HepG2 (cell line): Measurements from ENCODE around the gene TRMT112. TPM values are rescaled to one million over a fixed set of nuclear protein-coding genes. Genes with fewer than 3 reads are reported as not detected.

Source experiments
- ATAC-seq: fragments of 200-7000 bp; cut with Tn5 transposase; 3 replicates; pipeline ENCODE4 v1.9.1; 2020; ENCODE audit warnings: mild to moderate bottlenecking, moderate library complexity
- BruUV-seq: library from RNA; stranded (reverse); fragments of 400-500 nt; replicated peaks from 2 replicates; lab custom pipeline; 2021; lab: Mats Ljungman, UMichigan
- CTCF ChIA-PET: fragments of 300-600 bp; formaldehyde crosslinking; extraction: SDS; loops from one replicate; lab custom pipeline; 2021; ENCODE audit warnings: low total read pairs, inconsistent platforms, low intra/inter-chr PET ratio; lab: Yijun Ruan, JAX
- POLR2A ChIA-PET: fragments of 350-600 bp; sonication (Branson Sonifier 250); formaldehyde crosslinking; loops from one replicate; lab custom pipeline; 2020; ENCODE audit warnings: antibody characterized with exemption, inconsistent platforms; lab: Yijun Ruan, JAX
- DNase-seq: peaks from one replicate; pipeline ENCODE4 v3.0.0-alpha.2; 2015; ENCODE audit warnings: low spot score
- FAIRE-seq: peaks from 3 replicates; lab custom pipeline; 2011; peaks lifted over from hg19 to GRCh38; lab: Jason Lieb, UNC
- H2AFZ ChIP-seq: one replicate; pipeline ENCODE4 v1.6.1; 2011; ENCODE audit warnings: low read length, inconsistent platforms
- H3K27ac ChIP-seq: fragments of 300-600 bp; 3 replicates; pipeline ENCODE4 v1.8.0; 2011; ENCODE audit warnings: mixed run types, mild to moderate bottlenecking, mixed read lengths, low read length, inconsistent platforms; ENCODE audit not compliant: insufficient read depth; ENCODE audit errors: extremely low read length
- H3K27me3 ChIP-seq, 2 experiments: fragments of 200-600 bp in 1 of 2; 2 replicates in 1 of 2; 3 replicates in 1 of 2; pipeline versions ENCODE4 v1.6.0 to v1.8.0; 2011; ENCODE audit warnings: low read length in 2 of 2, mild to moderate bottlenecking in 2 of 2, moderate library complexity in 2 of 2, inconsistent platforms in 1 of 2; ENCODE audit not compliant: insufficient read depth in 2 of 2, control insufficient read depth in 1 of 2
- H3K36me3 ChIP-seq, 2 experiments: fragments of 200-600 bp in 1 of 2; replicated peaks in 1 of 2; 2 replicates in 1 of 2; 3 replicates in 1 of 2; pipeline versions ENCODE4 v1.5.1 to v1.8.0; 2011; ENCODE audit warnings: low read length in 2 of 2, inconsistent platforms in 1 of 2; ENCODE audit not compliant: insufficient read depth in 2 of 2, control insufficient read depth in 1 of 2
- H3K4me1 ChIP-seq: 2 replicates; pipeline ENCODE4 v1.5.1; 2012; ENCODE audit warnings: low read length, inconsistent platforms; ENCODE audit not compliant: insufficient read depth
- H3K4me2 ChIP-seq: 2 replicates; pipeline ENCODE4 v1.6.0; 2011; ENCODE audit warnings: low read depth, low read length, inconsistent platforms
- H3K4me3 ChIP-seq, 3 experiments: fragments of 200-600 bp in 1 of 3; sonication (generic), shearing (Covaris generic) in 1 of 3; replicated peaks in 1 of 3; 2 replicates each; pipeline ENCODE4 v1.5.1; 2011 to 2016; ENCODE audit warnings: low read length in 3 of 3, inconsistent platforms in 2 of 3, low read depth in 2 of 3, mild to moderate bottlenecking in 2 of 3, control low read depth in 1 of 3, mixed read lengths in 1 of 3; ENCODE audit not compliant: insufficient read depth in 1 of 3
- H3K79me2 ChIP-seq: one replicate; pipeline ENCODE4 v1.6.1; 2011; ENCODE audit warnings: low read length, inconsistent platforms; ENCODE audit not compliant: insufficient read depth
- H3K9ac ChIP-seq: 2 replicates; pipeline ENCODE4 v1.6.0; 2011; ENCODE audit warnings: mild to moderate bottlenecking, low read depth, low read length, inconsistent platforms; ENCODE audit not compliant: insufficient read depth
- H3K9me3 ChIP-seq: 2 replicates; pipeline ENCODE4 v1.5.1; 2012; ENCODE audit warnings: mild to moderate bottlenecking, low read length
- H4K20me1 ChIP-seq: 2 replicates; pipeline ENCODE4 v1.6.0; 2011; ENCODE audit warnings: inconsistent platforms, mild to moderate bottlenecking, low read length, moderate library complexity; ENCODE audit not compliant: insufficient read depth
- ARHGAP35 ChIP-seq: sonication (generic); formaldehyde crosslinking; IDR thresholded peaks from 2 replicates; pipeline ENCODE4 v1.9.0; 2022; ENCODE audit warnings: mild to moderate bottlenecking, inconsistent platforms, moderate library complexity, missing genetic modification reagents, borderline replicate concordance
- HMGXB3 ChIP-seq: sonication (generic); formaldehyde crosslinking; IDR thresholded peaks from 2 replicates; pipeline ENCODE4 v1.4.0; 2020; ENCODE audit warnings: missing genetic modification reagents, borderline replicate concordance
- PHF8 ChIP-seq: sonication (generic); formaldehyde crosslinking; IDR thresholded peaks from 2 replicates; pipeline ENCODE4 v1.5.0; 2020; ENCODE audit warnings: missing genetic modification reagents
- RNF219 ChIP-seq: sonication (generic); formaldehyde crosslinking; IDR thresholded peaks from 2 replicates; pipeline ENCODE4 v1.5.0; 2020; ENCODE audit warnings: mild to moderate bottlenecking, missing genetic modification reagents
- SIX4 ChIP-seq: sonication (generic); formaldehyde crosslinking; IDR thresholded peaks from 2 replicates; pipeline ENCODE4 v1.4.0; 2020; ENCODE audit warnings: missing genetic modification reagents
- SPEN ChIP-seq: sonication (generic); formaldehyde crosslinking; IDR thresholded peaks from 2 replicates; pipeline ENCODE4 v1.5.1; 2020; ENCODE audit warnings: low read depth, mild to moderate bottlenecking, missing genetic modification reagents
- SRSF9 ChIP-seq: fragments of 200-400 bp; formaldehyde crosslinking; IDR thresholded peaks from 2 replicates; pipeline ENCODE4 v1.6.1; 2018; ENCODE audit warnings: borderline replicate concordance, mild to moderate bottlenecking, low read depth, low read length; ENCODE audit not compliant: insufficient read depth, poor library complexity, severe bottlenecking
- SYNCRIP ChIP-seq: fragments of 200-400 bp; formaldehyde crosslinking; IDR thresholded peaks from 2 replicates; pipeline ENCODE4 v1.6.1; 2018; ENCODE audit warnings: mild to moderate bottlenecking, low read depth, low read length; ENCODE audit not compliant: insufficient read depth
- TAF1 ChIP-seq: sonication (generic); formaldehyde crosslinking; IDR thresholded peaks from 2 replicates; pipeline ENCODE4 v1.4.0; 2020; ENCODE audit warnings: missing genetic modification reagents
- TAF15 ChIP-seq: fragments of 200-400 bp; formaldehyde crosslinking; IDR thresholded peaks from one replicate; pipeline ENCODE4 v1.6.1; 2018; ENCODE audit warnings: mild to moderate bottlenecking, low read depth, low read length; ENCODE audit not compliant: poor library complexity, severe bottlenecking
- ZFAT ChIP-seq: sonication (generic); formaldehyde crosslinking; conservative IDR thresholded peaks from 2 replicates; pipeline ENCODE4 v1.8.1; 2023; ENCODE audit warnings: missing genetic modification reagents, inconsistent platforms
- ZNF143 ChIP-seq: sonication (generic); formaldehyde crosslinking; IDR thresholded peaks from 2 replicates; pipeline ENCODE4 v1.4.0; 2020; ENCODE audit warnings: missing genetic modification reagents
- ZNF570 ChIP-seq: sonication (generic); formaldehyde crosslinking; IDR thresholded peaks from 2 replicates; pipeline ENCODE4 v1.4.0; 2020; ENCODE audit warnings: mild to moderate bottlenecking, missing genetic modification reagents, borderline replicate concordance
- ZNF605 ChIP-seq: sonication (generic); formaldehyde crosslinking; IDR thresholded peaks from 2 replicates; pipeline ENCODE4 v1.8.0; 2022; ENCODE audit warnings: mild to moderate bottlenecking, missing genetic modification reagents
- ZNF713 ChIP-seq: sonication (generic); formaldehyde crosslinking; IDR thresholded peaks from 2 replicates; pipeline ENCODE4 v1.4.0; 2020; ENCODE audit warnings: mild to moderate bottlenecking, missing genetic modification reagents
- ZNF775 ChIP-seq: sonication (generic); formaldehyde crosslinking; IDR thresholded peaks from 2 replicates; pipeline ENCODE4 v1.4.0; 2020; ENCODE audit warnings: missing genetic modification reagents, mild to moderate bottlenecking, moderate library complexity, borderline replicate concordance
- WGBS: methylation state at CpG from one replicate; pipeline ENCODE4 v1.1.6; 2017; ENCODE audit warnings: low lambda C conversion rate; 5-methylcytosine and 5-hydroxymethylcytosine counted together
- in situ Hi-C: cut with HindIII; loops from 2 replicates; pipeline ENCODE4 v1.10.0; 2017; ENCODE audit warnings: low pct_unique_long_range_greater_than_20kb; ENCODE audit not compliant: extremely low pct_ligation_motif_present
- intact Hi-C: fragments of 100-400 bp; cut with micrococcal nuclease; formaldehyde crosslinking; loops from one replicate; pipeline ENCODE4 v1.10.0; 2022; ENCODE audit not compliant: unreplicated experiment
- polyA plus RNA-seq, 8 experiments: library from polyadenylated mRNA; depleted of rRNA in 3 of 8; stranded (reverse) in 7 of 8; unstranded in 1 of 8; fragments of >200 nt; fragmentation: Illumina TruSeq in 4 of 8; extraction: Trizol in 4 of 8; gene quantifications; 2 replicates each; pipeline versions ENCODE4 v1.2.1 to v1.2.3, GENCODE V29; 2011 to 2016; ENCODE audit warnings: low read depth in 4 of 8, missing spikeins in 1 of 8, mixed read lengths in 1 of 8; ENCODE audit not compliant: insufficient read depth in 1 of 8
- total RNA-seq, 5 experiments: library from RNA; depleted of rRNA; stranded (reverse); fragments of >200 nt; fragmentation: Illumina TruSeq; extraction: Trizol; gene quantifications; 2 replicates each; pipeline ENCODE4 v1.2.3, GENCODE V29; 2016; ENCODE audit warnings: low read depth in 1 of 5

TRMT112 gene
- total and polyA plus RNA-seq, 2 of the 13 experiments (the other 11 are each of a cell fraction or from before 2014, with no cell fraction given): 186 to 409 TPM

GRCh38 chr11:64341851-64342791 is 24.8 kb upstream of the TRMT112 start:
- H3K9ac ChIP-seq: peak overlapping the region; percentile 31; the same call in 1 of the 2 replicates
- no peaks in the 10 kb centered on the region for H3K36me3 ChIP-seq
- peaks cover 3 to 43% of the 10 kb centered on the region in 2 experiments; a peak in 4 of 5 replicates for H3K27me3 ChIP-seq
- no peak overlapping the region for H3K27ac ChIP-seq
- FAIRE-seq (no peak), DNase-seq (peak; percentile 63), ATAC-seq (peak; percentile 84)
- in situ Hi-C loops: no loop called here
- no peak overlapping the region for H2AFZ ChIP-seq
- H3K4me1 ChIP-seq: peaks cover 36% of the 10 kb centered on the region
- 18% methylated on average over 39 of the region's 55 CpGs for WGBS
- no TSS peak for BruUV-seq
- no peaks in the 10 kb centered on the region for H3K9me3 ChIP-seq
- POLR2A ChIA-PET: interaction anchor here (1.0 to 2.7 kb wide), 3 partner anchors 10 to 24 kb away, joined by 7 to 13 read pairs (median 10); partner anchors contain the start of genes PRDX5 and TRMT112
- no peaks in the 10 kb centered on the region for H3K79me2 ChIP-seq
- H3K4me3 ChIP-seq: peak overlapping the region in 2 of 3 experiments; percentile 46 to 64; a peak in 4 of 6 replicates
- intact Hi-C loops: no loop called here
- H4K20me1 ChIP-seq: no peaks in the 10 kb centered on the region
- H3K4me2 ChIP-seq: peak overlapping the region; percentile 65
- CTCF ChIA-PET: interaction anchor here (1.2 kb wide), 1 partner anchor 13 kb away, joined by 3 read pairs; no protein-coding TSS in a partner anchor
- TF ChIP-seq SRSF9 (no peak), SIX4 (CRISPR knock-in tag) (no peak), ZNF143 (no peak), ARHGAP35 (no peak), ZNF775 (CRISPR knock-in tag) (no peak), ZNF713 (CRISPR knock-in tag) (no peak), RNF219 (CRISPR knock-in tag) (no peak), TAF15 (no peak), PHF8 (CRISPR knock-in tag) (peak; percentile 63), HMGXB3 (no peak), TAF1 (CRISPR knock-in tag) (peak; percentile 23; the same call in 1 of the 2 replicates), ZNF570 (CRISPR knock-in tag) (no peak), SPEN (CRISPR knock-in tag) (peak; percentile 62; the same call in 1 of the 2 replicates), ZNF605 (CRISPR knock-in tag) (no peak), SYNCRIP (no peak), ZFAT (CRISPR knock-in tag) (no peak)
